NT2/D1 (cell line): ENCODE results near the gene P3H3.
A peak's percentile ranks its signal among the peaks of the same experiment; 100 is the strongest.

ENCODE experiments used
- DNase-seq: peaks from one replicate; pipeline ENCODE4 v3.0.0-alpha.2; 2011; ENCODE audit warnings: low read depth, low spot score
- H3K27me3 ChIP-seq: 2 replicates; pipeline ENCODE4 v1.6.0; 2011; ENCODE audit warnings: mild to moderate bottlenecking; ENCODE audit not compliant: insufficient read length, insufficient read depth
- H3K36me3 ChIP-seq: 2 replicates; pipeline ENCODE4 v1.6.1; 2011; ENCODE audit warnings: mild to moderate bottlenecking, low read length, mixed read lengths; ENCODE audit not compliant: insufficient read depth, insufficient read length
- H3K4me1 ChIP-seq: 2 replicates; pipeline ENCODE4 v1.5.1; 2011; ENCODE audit not compliant: insufficient read depth, insufficient read length
- H3K4me3 ChIP-seq: 2 replicates; pipeline ENCODE4 v1.5.1; 2011; ENCODE audit warnings: low read depth; ENCODE audit not compliant: insufficient read length
- H3K9ac ChIP-seq: 2 replicates; pipeline ENCODE4 v1.6.0; 2011; ENCODE audit warnings: low read depth; ENCODE audit not compliant: insufficient read length
- H3K9me3 ChIP-seq: 2 replicates; pipeline ENCODE4 v1.5.1; 2011; ENCODE audit warnings: mild to moderate bottlenecking, low read length; ENCODE audit not compliant: insufficient read depth
- SUZ12 ChIP-seq: IDR thresholded peaks from 2 replicates; pipeline ENCODE4 v1.6.1; 2011; ENCODE audit not compliant: insufficient read length, insufficient read depth; ENCODE audit errors: extremely low read depth
- YY1 ChIP-seq: IDR thresholded peaks from 2 replicates; pipeline ENCODE4 v1.6.1; 2011; ENCODE audit not compliant: insufficient read length, insufficient read depth
- ZNF274 ChIP-seq: IDR thresholded peaks from 2 replicates; pipeline ENCODE4 v1.6.1; 2011; ENCODE audit warnings: mild to moderate bottlenecking, low read depth, low read length

P3H3 gene

DNA sequence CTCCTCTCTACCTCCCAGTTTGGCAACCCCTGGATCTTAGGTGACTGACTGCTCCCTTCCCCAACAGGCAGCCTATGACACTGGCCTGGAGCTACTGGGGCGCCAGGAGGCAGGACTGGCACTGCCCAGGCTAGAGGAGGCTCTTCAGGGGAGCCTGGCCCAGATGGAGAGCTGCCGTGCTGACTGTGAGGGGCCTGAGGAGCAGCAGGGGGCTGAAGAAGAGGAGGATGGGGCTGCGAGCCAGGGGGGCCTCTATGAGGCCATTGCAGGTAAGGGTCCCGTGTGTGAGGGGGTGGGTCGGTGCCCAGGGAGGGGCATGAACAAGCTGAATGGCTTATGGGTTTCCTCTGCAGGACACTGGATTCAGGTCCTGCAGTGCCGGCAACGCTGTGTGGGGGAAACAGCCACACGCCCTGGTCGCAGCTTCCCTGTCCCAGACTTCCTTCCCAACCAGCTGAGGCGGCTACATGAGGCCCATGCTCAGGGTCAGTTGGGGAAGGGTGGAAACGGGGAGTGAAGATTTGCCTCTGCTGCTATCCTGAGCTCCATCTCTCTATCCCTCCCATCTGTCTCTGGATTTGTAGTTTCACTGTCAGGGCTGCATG is 2.2 kb downstream of the P3H3 start:
- Histone ChIP-seq H3K36me3 (peaks cover 66% of the 10 kb centered on the region), H3K9me3 (no peaks in the 10 kb centered on the region), H3K27me3 (no peaks in the 10 kb centered on the region), H3K9ac (peak overlapping the region; percentile 94), H3K4me3 (no peak overlapping the region), H3K4me1 (peaks cover 35% of the 10 kb centered on the region)
- TF ChIP-seq SUZ12 (no peak), YY1 (no peak), ZNF274 (no peak)
- DNase-seq: no peak

- DNase-seq: no peak
- no peaks in the 10 kb centered on the region for H3K9me3 ChIP-seq
- no peak overlapping the region for H3K9ac ChIP-seq
- TF ChIP-seq YY1 (no peak), ZNF274 (no peak), SUZ12 (no peak)
- H3K4me3 ChIP-seq: no peak overlapping the region
- peaks cover 69% of the 10 kb centered on the region for H3K36me3 ChIP-seq
- no peaks in the 10 kb centered on the region for H3K27me3 ChIP-seq
- peaks cover 32% of the 10 kb centered on the region for H3K4me1 ChIP-seq
Observed at GRCh38 chr12:6830999-6831398, 2.8 kb downstream of the P3H3 start.

DNA sequence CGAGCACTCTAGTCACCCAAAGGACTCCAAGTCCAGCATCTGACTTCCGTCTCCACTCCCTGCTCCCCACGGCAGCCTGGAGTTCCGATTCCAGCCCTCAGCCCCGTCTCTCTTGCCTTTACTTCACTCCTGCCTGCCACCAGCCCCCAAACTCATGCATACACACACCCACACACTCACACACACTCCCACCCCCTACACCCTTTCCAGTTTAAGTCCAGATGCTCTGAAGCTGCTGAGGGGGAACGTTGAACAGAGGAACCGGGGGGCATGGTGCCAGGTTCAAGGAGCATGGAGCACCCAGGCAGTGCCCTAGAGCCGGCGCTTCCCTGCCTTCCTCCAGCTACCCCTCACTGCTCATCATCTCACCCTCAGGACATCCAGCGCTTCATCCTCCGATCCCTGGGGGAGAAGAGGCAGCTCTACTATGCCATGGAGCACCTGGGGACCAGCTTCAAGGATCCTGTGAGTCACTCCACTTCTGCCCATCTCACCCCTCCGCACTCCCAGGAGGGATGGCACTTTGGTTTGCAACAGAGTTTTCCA is 3.3 kb downstream of the P3H3 start:
- Histone ChIP-seq H3K4me1 (peaks cover 27% of the 10 kb centered on the region), H3K9me3 (no peaks in the 10 kb centered on the region), H3K36me3 (peaks cover 69% of the 10 kb centered on the region), H3K27me3 (no peaks in the 10 kb centered on the region), H3K9ac (no peak overlapping the region), H3K4me3 (no peak overlapping the region)
- no peak for DNase-seq
- TF ChIP-seq YY1: no peak
- TF ChIP-seq SUZ12: no peak
- TF ChIP-seq ZNF274: no peak

DNA sequence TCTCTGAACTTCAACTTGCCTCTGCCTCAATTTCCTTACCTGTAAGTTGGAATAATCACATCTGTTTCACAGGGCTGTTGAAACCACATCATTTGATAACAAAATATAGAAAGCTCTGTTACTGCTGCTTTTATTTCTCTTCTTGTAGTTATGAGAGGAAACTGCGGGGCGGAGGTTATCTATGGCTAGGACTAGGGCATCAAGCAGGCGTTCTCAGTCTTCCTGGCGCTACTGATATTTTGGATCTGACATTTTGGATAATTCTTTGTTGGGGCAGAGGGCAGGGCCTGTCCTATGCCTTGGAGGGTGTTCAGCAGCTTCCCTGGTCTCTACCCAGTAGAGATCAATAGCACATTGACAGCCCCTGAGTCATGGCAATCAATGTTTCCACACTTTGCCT is 3.9 kb downstream of the P3H3 start:
- peaks cover 69% of the 10 kb centered on the region for H3K36me3 ChIP-seq

DNA sequence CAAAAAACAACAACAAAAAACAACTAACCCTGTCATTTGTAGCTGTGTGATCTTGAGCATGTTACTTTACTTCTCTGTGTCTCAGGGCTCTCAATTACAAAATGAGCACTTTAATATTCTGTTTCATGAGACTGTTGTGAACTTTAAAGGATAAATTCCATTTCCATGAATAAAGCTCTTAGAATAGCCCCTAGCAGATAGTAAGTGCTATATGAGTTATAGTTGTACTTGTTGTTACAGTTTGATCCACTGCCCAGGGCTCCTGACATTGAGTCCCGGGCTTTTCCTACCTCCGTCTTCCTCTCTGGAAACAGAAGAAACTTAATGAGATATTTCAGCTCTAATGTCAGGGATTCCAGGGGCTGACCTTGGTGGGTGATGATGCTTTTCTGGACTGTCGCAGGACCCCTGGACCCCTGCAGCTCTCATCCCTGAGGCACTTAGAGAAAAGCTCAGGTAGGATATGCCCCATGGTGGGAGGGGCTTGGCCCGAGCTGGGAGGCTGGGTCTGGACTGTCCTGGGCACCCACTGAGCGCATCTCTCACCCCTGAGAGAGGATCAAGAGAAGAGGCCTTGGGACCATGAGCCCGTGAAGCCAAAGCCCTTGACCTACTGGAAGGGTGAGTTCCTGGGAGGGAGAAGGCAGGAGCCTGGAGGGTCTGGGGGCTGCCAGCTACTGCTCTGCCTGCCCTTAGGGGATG is 5.1 kb downstream of the P3H3 start:
- Histone ChIP-seq H3K9me3 (no peaks in the 10 kb centered on the region), H3K36me3 (peaks cover 80% of the 10 kb centered on the region), H3K9ac (no peak overlapping the region), H3K27me3 (no peaks in the 10 kb centered on the region), H3K4me3 (no peak overlapping the region), H3K4me1 (peaks cover 23% of the 10 kb centered on the region)
- TF ChIP-seq ZNF274: no peak
- no peak for TF ChIP-seq YY1
- no peak for TF ChIP-seq SUZ12
- DNase-seq: no peak

More for the DNA sequence above, 3.9 kb downstream of the P3H3 start:
- no peak for TF ChIP-seq YY1
- TF ChIP-seq SUZ12: no peak
- no peak for TF ChIP-seq ZNF274
- peaks cover 21% of the 10 kb centered on the region for H3K4me1 ChIP-seq
- no peak overlapping the region for H3K4me3 ChIP-seq
- no peak overlapping the region for H3K9ac ChIP-seq
- H3K9me3 ChIP-seq: no peaks in the 10 kb centered on the region
- H3K27me3 ChIP-seq: no peaks in the 10 kb centered on the region
- DNase-seq: no peak

DNA sequence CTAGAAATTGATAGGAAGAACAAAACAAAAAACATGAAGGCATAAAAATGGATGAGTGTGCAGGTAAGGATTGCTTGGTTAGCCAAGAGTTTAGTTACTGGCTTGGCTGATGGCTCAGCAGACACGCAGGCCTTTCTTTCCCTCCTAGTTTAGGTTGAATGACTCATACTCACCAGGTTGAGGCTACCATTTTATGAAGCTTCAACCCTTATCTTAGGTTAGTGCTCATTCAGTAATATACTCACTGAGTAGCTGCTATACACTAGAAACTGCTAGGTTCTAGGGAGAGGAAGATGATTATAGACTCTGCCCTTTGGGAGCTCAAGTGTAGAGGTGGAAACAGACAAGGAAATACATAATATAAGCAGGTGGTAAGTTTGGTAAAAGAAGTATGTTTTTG is 6.0 kb downstream of the P3H3 start:
- Histone ChIP-seq H3K36me3 (peaks cover 89% of the 10 kb centered on the region), H3K4me3 (no peak overlapping the region), H3K4me1 (peaks cover 23% of the 10 kb centered on the region), H3K9ac (no peak overlapping the region), H3K9me3 (no peaks in the 10 kb centered on the region), H3K27me3 (no peaks in the 10 kb centered on the region)
- TF ChIP-seq SUZ12 (no peak), ZNF274 (no peak), YY1 (no peak)
- no peak for DNase-seq

DNA sequence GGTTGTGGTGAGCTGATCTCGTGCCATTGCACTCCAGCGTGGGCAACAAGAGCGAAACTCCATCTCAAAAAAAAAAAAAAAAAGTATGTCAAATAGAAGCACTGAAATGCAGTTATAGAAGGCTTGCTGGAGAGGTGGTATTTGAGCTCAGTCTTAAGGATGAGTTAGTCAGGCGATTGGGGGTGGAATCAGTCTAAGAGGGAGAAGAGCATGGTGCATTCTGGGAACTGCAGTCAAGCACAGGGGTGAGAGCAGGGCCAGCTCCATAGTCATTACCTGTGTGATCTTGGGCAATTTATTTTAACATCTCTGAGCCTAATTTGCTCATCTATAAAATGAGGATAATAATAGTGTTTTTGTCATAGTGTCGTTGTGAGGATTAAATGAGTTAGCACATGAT is 6.7 kb downstream of the P3H3 start:
- peaks cover 92% of the 10 kb centered on the region for H3K36me3 ChIP-seq
- DNase-seq: no peak
- H3K9me3 ChIP-seq: no peaks in the 10 kb centered on the region
- H3K4me3 ChIP-seq: no peak overlapping the region
- TF ChIP-seq SUZ12: no peak
- TF ChIP-seq YY1: no peak
- TF ChIP-seq ZNF274: no peak
- no peak overlapping the region for H3K9ac ChIP-seq
- no peaks in the 10 kb centered on the region for H3K27me3 ChIP-seq
- peaks cover 20% of the 10 kb centered on the region for H3K4me1 ChIP-seq
